ENCODE data around the gene VPS13D. TPM values are rescaled to one million over a fixed set of nuclear protein-coding genes. Genes with fewer than 3 reads are reported as not detected.

VPS13D gene
- polyA plus RNA-seq, 1 experiment = 22.3 TPM

GRCh38 chr1:12398479-12398878, 168.6 kb downstream of the VPS13D start:
- POLR2A ChIA-PET = no interaction called here

GRCh38 chr1:12400027-12400693, 170.3 kb downstream of the VPS13D start:
- H3K4me3 ChIP-seq (ENCODE audit: low read depth, low read length) = no peak overlapping the region
- no peaks in the 10 kb centered on the region for H3K27me3 ChIP-seq (ENCODE audit: control insufficient read depth, insufficient read depth, low read length)
- H3K36me3 ChIP-seq (ENCODE audit: control insufficient read depth, insufficient read depth, low read length) = peaks cover 5% of the 10 kb centered on the region
- ChIA-PET POLR2A (no interaction called here), CTCF (interaction anchor here (1.1 to 1.8 kb wide), 3 partner anchors 51 to 219 kb away, joined by 3 to 6 read pairs (median 3); no protein-coding TSS in a partner anchor)
- TF ChIP-seq CTCF (IDR thresholded peaks at IDR 0.05; ENCODE audit: insufficient read depth, low read depth, low read length) = no peak
- no peak for DNase-seq (ENCODE audit: low read depth)

More at GRCh38 chr1:12398479-12398878, 168.6 kb downstream of the VPS13D start:
- no peaks in the 10 kb centered on the region for H3K27me3 ChIP-seq (ENCODE audit: control insufficient read depth, insufficient read depth, low read length)
- H3K4me3 ChIP-seq (ENCODE audit: low read depth, low read length) = no peak overlapping the region
- CTCF ChIA-PET = interaction anchor here (0.5 kb wide), 1 partner anchor 331 kb away, joined by 3 read pairs; no protein-coding TSS in a partner anchor
- peaks cover 2% of the 10 kb centered on the region for H3K36me3 ChIP-seq (ENCODE audit: control insufficient read depth, insufficient read depth, low read length)
- no peak for TF ChIP-seq CTCF (IDR thresholded peaks at IDR 0.05; ENCODE audit: insufficient read depth, low read depth, low read length)
- no peak for DNase-seq (ENCODE audit: low read depth)

GRCh38 chr1:12402159-12402673, 172.4 kb downstream of the VPS13D start:
- H3K4me3 ChIP-seq (ENCODE audit: low read depth, low read length) = no peak overlapping the region
- ChIA-PET POLR2A (interaction anchor here (0.6 kb wide), 1 partner anchor 47 kb away, joined by 3 read pairs; no protein-coding TSS in a partner anchor), CTCF (interaction anchor here (0.9 to 1.8 kb wide), 2 partner anchors 215 to 217 kb away, joined by 3 to 6 read pairs; no protein-coding TSS in a partner anchor)
- peaks cover 5% of the 10 kb centered on the region for H3K36me3 ChIP-seq (ENCODE audit: control insufficient read depth, insufficient read depth, low read length)
- no peaks in the 10 kb centered on the region for H3K27me3 ChIP-seq (ENCODE audit: control insufficient read depth, insufficient read depth, low read length)
- no peak for TF ChIP-seq CTCF (IDR thresholded peaks at IDR 0.05; ENCODE audit: insufficient read depth, low read depth, low read length)
- no peak for DNase-seq (ENCODE audit: low read depth)

GRCh38 chr1:12402842-12403241, 173.0 kb downstream of the VPS13D start:
- ChIA-PET POLR2A (no interaction called here), CTCF (interaction anchor here (0.9 kb wide), 1 partner anchor 214 kb away, joined by 3 read pairs; no protein-coding TSS in a partner anchor)
- no peak for TF ChIP-seq CTCF (IDR thresholded peaks at IDR 0.05; ENCODE audit: insufficient read depth, low read depth, low read length)
- DNase-seq (ENCODE audit: low read depth) = no peak
- no peaks in the 10 kb centered on the region for H3K27me3 ChIP-seq (ENCODE audit: control insufficient read depth, insufficient read depth, low read length)
- peaks cover 5% of the 10 kb centered on the region for H3K36me3 ChIP-seq (ENCODE audit: control insufficient read depth, insufficient read depth, low read length)
- H3K4me3 ChIP-seq (ENCODE audit: low read depth, low read length) = no peak overlapping the region

- POLR2A ChIA-PET = no interaction called here
- TF ChIP-seq CTCF (IDR thresholded peaks at IDR 0.05; ENCODE audit: insufficient read depth, low read depth, low read length) = no peak
These were observed 175.1 kb downstream of the VPS13D start for GRCh38 chr1:12404918-12405317.

More at GRCh38 chr1:12404918-12405317, 175.1 kb downstream of the VPS13D start:
- no peak overlapping the region for H3K4me3 ChIP-seq (ENCODE audit: low read depth, low read length)
- no peaks in the 10 kb centered on the region for H3K27me3 ChIP-seq (ENCODE audit: control insufficient read depth, insufficient read depth, low read length)
- CTCF ChIA-PET = interaction anchor here (0.7 to 1.8 kb wide), 2 partner anchors 10 to 11 kb away, joined by 3 to 8 read pairs; no protein-coding TSS in a partner anchor
- peaks cover 3% of the 10 kb centered on the region for H3K36me3 ChIP-seq (ENCODE audit: control insufficient read depth, insufficient read depth, low read length)
- no peak for DNase-seq (ENCODE audit: low read depth)
